ENCODE measurements around the gene MEIOSIN. TPM values are rescaled to one million over a fixed set of nuclear protein-coding genes. Genes with fewer than 3 reads are reported as not detected.

MEIOSIN gene
- total and polyA plus RNA-seq, 2 of the 13 experiments (the other 11 are each of a cell fraction or from before 2014, with no cell fraction given): not detected

DNA sequence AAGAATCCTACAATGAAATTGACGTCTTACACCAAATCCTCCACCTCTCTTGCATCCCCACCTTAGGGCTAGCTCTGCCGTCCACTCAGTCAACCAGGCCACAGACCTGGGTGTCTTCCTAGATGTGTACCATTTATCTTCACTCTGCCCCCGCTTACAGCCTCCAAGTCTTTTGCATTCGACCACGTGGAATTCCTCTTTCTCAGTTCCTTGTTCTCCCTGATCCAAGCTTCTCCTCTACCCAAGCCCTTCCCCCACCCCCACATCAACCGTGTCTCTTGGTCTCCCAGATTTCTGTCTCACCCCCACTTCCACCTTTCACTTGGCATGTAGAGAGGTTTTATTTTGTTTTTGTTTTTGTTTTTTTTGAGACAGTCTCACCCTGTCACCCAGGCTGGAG, 60.6 kb downstream of the MEIOSIN start (continued):
- TF ChIP-seq TBP (CRISPR knock-in tag; IDR thresholded peaks at IDR 0.05) (no peak), SMAD1 (CRISPR knock-in tag; IDR thresholded peaks at IDR 0.05; ENCODE audit: borderline replicate concordance, low read depth) (no peak), DPF2 (CRISPR knock-in tag; IDR thresholded peaks at IDR 0.05; ENCODE audit: borderline replicate concordance, low read depth) (no peak), MAZ (IDR thresholded peaks at IDR 0.05; ENCODE audit: borderline replicate concordance, low read depth, low read length) (no peak), MAZ (CRISPR knock-in tag; IDR thresholded peaks at IDR 0.05; ENCODE audit: low read depth) (no peak), ZBTB44 (CRISPR knock-in tag; IDR thresholded peaks at IDR 0.05) (no peak)
- TF ChIP-seq, protein P1, sequence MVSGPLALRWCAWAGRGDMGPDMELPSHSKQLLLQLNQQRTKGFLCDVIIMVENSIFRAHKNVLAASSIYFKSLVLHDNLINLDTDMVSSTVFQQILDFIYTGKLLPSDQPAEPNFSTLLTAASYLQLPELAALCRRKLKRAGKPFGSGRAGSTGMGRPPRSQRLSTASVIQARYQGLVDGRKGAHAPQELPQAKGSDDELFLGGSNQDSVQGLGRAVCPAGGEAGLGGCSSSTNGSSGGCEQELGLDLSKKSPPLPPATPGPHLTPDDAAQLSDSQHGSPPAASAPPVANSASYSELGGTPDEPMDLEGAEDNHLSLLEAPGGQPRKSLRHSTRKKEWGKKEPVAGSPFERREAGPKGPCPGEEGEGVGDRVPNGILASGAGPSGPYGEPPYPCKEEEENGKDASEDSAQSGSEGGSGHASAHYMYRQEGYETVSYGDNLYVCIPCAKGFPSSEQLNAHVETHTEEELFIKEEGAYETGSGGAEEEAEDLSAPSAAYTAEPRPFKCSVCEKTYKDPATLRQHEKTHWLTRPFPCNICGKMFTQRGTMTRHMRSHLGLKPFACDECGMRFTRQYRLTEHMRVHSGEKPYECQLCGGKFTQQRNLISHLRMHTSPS (CRISPR knock-in tag; IDR thresholded peaks at IDR 0.05; ENCODE audit: low read depth): no peak

- H3K9ac ChIP-seq (ENCODE audit: insufficient read depth, low read depth, low read length): no peak overlapping the region
- ChIA-PET POLR2A (no interaction called here), CTCF (ENCODE audit: low intra/inter-chr PET ratio, low total read pairs) (no interaction called here)
- H3K4me1 ChIP-seq (ENCODE audit: insufficient read depth, low read length): peaks cover 29% of the 10 kb centered on the region
- BruUV-seq (replicated peaks): no TSS peak
- in situ Hi-C loops (cut with HindIII; ENCODE audit: extremely low pct_ligation_motif_present, low pct_unique_long_range_greater_than_20kb): no loop called here
- intact Hi-C loops (cut with micrococcal nuclease; ENCODE audit: unreplicated experiment): no loop called here
- no peak overlapping the region for H2AFZ ChIP-seq (ENCODE audit: low read length)
- H3K4me2 ChIP-seq (ENCODE audit: low read depth, low read length): no peak overlapping the region
- no peak overlapping the region for H3K27ac ChIP-seq (ENCODE audit: extremely low read length, insufficient read depth, low read length)
- DNase-seq (ENCODE audit: low spot score): no peak
- no peaks in the 10 kb centered on the region for H4K20me1 ChIP-seq (ENCODE audit: insufficient read depth, low read length)
- H3K36me3 ChIP-seq (replicated peaks in 1 of 2; ENCODE audit: control insufficient read depth in 1 of 2, insufficient read depth in 2 of 2, low read length in 2 of 2): peaks cover 4 to 5% of the 10 kb centered on the region in 2 experiments; a peak in 2 of 5 replicates
- H3K27me3 ChIP-seq (ENCODE audit: control insufficient read depth in 1 of 2, insufficient read depth in 2 of 2, low read length in 2 of 2): peaks cover 0 to 9% of the 10 kb centered on the region in 2 experiments; a peak in 1 of 5 replicates
- no peaks in the 10 kb centered on the region for H3K9me3 ChIP-seq (ENCODE audit: low read length)
- 30% methylated on average over 2 of the region's 2 CpGs for WGBS (ENCODE audit: low lambda C conversion rate)
- ATAC-seq: no peak
- peaks cover 14% of the 10 kb centered on the region for H3K79me2 ChIP-seq (ENCODE audit: insufficient read depth, low read length)
- FAIRE-seq: no peak
- no peak overlapping the region for H3K4me3 ChIP-seq (replicated peaks in 1 of 3; ENCODE audit: insufficient read depth in 1 of 3, low read depth in 2 of 3, low read length in 3 of 3)
- TF ChIP-seq RBAK (CRISPR knock-in tag; IDR thresholded peaks at IDR 0.05) (no peak), ZNF501 (CRISPR knock-in tag; IDR thresholded peaks at IDR 0.05) (no peak)
These were observed 61.4 kb downstream of the MEIOSIN start for GRCh38 chr19:45794627-45795026.

Data from HepG2 (cell line).